VCaP (cell line): Measurements from ENCODE around the gene FAM177A1.

Experiments used
- H3K27ac ChIP-seq: fragments of 450-650 bp; 2 replicates; pipeline ENCODE4 v1.5.1; 2017
- TF ChIP-seq, protein P1 (sequence below): fragments of 450-650 bp; conservative IDR thresholded peaks from 2 replicates; pipeline ENCODE4 v1.5.1; 2017; ENCODE audit warnings: mild to moderate bottlenecking, moderate library complexity

Gene FAM177A1, protein sequence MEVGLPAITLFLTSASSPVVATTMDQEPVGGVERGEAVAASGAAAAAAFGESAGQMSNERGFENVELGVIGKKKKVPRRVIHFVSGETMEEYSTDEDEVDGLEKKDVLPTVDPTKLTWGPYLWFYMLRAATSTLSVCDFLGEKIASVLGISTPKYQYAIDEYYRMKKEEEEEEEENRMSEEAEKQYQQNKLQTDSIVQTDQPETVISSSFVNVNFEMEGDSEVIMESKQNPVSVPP

DNA sequence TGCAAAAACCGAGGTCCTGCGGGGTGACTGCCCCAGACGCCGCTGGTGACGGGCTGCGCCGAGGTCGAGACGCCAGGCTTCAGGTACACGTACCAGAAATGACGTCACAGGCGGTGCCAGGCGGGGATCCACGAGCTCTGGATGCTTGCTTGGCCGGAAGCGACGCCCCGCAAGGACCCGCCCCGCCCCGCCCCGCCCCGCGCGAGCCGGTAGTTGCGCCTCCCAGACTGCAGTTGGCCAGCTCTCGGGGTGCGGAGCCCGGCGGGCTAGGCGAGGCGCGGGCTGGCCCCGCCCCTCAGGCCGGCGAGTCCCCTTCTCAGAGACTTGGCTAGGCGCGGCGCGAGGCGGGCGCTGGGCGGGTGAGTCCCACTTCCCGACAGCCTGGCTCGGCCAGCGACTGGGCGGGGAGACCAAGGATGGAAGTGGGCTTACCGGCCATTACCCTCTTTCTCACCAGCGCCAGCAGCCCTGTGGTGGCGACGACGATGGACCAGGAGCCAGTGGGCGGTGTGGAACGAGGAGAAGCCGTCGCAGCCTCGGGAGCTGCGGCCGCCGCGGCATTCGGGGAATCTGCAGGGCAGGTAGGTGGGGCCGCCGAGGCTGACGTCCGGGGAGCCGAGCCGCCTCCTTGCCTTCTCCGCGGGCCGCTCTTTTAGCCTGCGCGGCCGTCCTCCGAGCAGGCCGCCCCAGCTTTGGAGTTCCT lies at the start of gene FAM177A1:
Gene FAM177A1, plus strand, starts transcription at position 225 of the 703 bp plus-strand sequence. Its CDS starts 192 bp downstream, at position 417.
- H3K27ac ChIP-seq: peak within 1 kb of the TSS; percentile 88
- TF ChIP-seq, protein P1, sequence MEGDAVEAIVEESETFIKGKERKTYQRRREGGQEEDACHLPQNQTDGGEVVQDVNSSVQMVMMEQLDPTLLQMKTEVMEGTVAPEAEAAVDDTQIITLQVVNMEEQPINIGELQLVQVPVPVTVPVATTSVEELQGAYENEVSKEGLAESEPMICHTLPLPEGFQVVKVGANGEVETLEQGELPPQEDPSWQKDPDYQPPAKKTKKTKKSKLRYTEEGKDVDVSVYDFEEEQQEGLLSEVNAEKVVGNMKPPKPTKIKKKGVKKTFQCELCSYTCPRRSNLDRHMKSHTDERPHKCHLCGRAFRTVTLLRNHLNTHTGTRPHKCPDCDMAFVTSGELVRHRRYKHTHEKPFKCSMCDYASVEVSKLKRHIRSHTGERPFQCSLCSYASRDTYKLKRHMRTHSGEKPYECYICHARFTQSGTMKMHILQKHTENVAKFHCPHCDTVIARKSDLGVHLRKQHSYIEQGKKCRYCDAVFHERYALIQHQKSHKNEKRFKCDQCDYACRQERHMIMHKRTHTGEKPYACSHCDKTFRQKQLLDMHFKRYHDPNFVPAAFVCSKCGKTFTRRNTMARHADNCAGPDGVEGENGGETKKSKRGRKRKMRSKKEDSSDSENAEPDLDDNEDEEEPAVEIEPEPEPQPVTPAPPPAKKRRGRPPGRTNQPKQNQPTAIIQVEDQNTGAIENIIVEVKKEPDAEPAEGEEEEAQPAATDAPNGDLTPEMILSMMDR: no peak

- TF ChIP-seq, protein P1: no peak
- no peak overlapping the region for H3K27ac ChIP-seq
These were observed 48.3 kb upstream of the FAM177A1 start for GRCh38 chr14:34997762-34998161.

DNA sequence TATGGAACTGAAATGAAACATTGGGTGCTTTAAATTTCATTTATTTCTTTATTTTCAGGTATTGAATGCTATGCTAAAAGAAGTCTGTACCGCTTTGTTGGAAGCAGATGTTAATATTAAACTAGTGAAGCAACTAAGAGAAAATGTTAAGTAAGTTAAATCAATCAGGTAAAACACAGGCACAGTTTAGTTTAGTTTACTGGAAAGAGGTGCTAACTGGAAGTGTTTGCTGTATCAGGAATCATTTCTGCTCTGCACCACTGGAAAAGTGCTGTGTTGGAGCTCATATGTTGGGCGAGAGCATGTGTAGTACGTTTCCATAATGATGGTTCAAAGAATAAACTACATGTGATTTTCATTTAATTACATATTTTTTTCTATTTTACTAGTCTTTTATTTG lies 46.6 kb upstream of the FAM177A1 start:
- no peak overlapping the region for H3K27ac ChIP-seq
- TF ChIP-seq, protein P1: no peak

DNA sequence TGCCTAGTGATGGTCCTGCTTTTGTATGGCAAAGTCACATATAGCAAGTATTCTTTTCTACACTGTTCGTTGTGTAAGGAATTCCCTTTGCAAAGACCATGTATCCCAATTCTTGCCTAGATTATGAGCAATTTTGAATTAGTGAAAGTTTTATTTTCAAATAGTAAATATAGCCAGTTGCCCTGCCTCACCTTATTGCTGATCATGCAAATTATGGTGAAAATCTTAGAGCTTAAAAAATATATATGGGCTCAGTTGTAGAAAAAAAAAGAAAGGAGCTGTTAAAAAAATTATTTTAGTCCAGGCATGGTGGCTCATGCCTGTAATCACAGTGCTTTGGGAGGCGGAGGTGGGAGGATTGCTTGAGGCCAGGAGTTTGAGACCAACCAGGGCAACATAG lies 44.5 kb upstream of the FAM177A1 start:
- TF ChIP-seq, protein P1: no peak
- H3K27ac ChIP-seq: no peak overlapping the region

GRCh38 chr14:35004839-35005238 lies 41.2 kb upstream of the FAM177A1 start:
- TF ChIP-seq, protein P1: no peak
- no peak overlapping the region for H3K27ac ChIP-seq

- TF ChIP-seq, protein P1: no peak
- H3K27ac ChIP-seq: no peak overlapping the region
These were observed 29.5 kb upstream of the FAM177A1 start for GRCh38 chr14:35016568-35016967.

- TF ChIP-seq, protein P1: no peak
These were observed 25.4 kb upstream of the FAM177A1 start for GRCh38 chr14:35020713-35021112.

More at GRCh38 chr14:35020713-35021112, 25.4 kb upstream of the FAM177A1 start:
- H3K27ac ChIP-seq: no peak overlapping the region
